Lower leg skin (tissue), 3 donors: ENCODE measurements around the gene LGALS8.

Source experiments
- CTCF ChIP-seq, 3 donors: fragments of 450-650 bp; IDR thresholded peaks; one replicate each; pipeline ENCODE4 v1.5.1; 2016; ENCODE audit warnings: antibody characterized with exemption in 3 of 3, mild to moderate bottlenecking in 3 of 3, moderate library complexity in 2 of 3
- POLR2A ChIP-seq, 2 donors: fragments of 450-650 bp; IDR thresholded peaks; one replicate each; pipeline ENCODE4 v1.6.1; 2016 to 2017; ENCODE audit warnings: antibody characterized with exemption in 2 of 2, mild to moderate bottlenecking in 1 of 2, moderate library complexity in 1 of 2

GRCh38 chr1:236520445-236521005 is 3.3 kb upstream of the LGALS8 start:
- TF ChIP-seq POLR2A (IDR thresholded peaks at IDR 0.05) (no peak), CTCF (IDR thresholded peaks at IDR 0.05) (no peak)
